Stimulated activated CD4-positive, alpha-beta T cell treated with anti-CD3 and anti-CD28 coated beads, TNF-alpha, amount 100 ng/mL, for 1 hour (primary cell): Measurements from ENCODE around the gene FAM110A.
"Not testable (repeated sequence)": the region's sequence is repeated elsewhere in the genome, so short reads cannot be mapped to it uniquely, and the experiment has no call there.

Experiments used
- DNase-seq, 3 donors: peaks; one replicate each; pipeline ENCODE4 v3.0.0-alpha.2; 2020; ENCODE audit warnings: low read depth in 3 of 3, low spot score in 1 of 3

Gene FAM110A

GRCh38 chr20:833450-834150 lies at the start of gene FAM110A:
FAM110A (plus strand) TSS chr20:833715; CDS start chr20:844805, 11,090 bp downstream.
- DNase-seq, result peak; percentile 89 to 91 (median 90)

DNA sequence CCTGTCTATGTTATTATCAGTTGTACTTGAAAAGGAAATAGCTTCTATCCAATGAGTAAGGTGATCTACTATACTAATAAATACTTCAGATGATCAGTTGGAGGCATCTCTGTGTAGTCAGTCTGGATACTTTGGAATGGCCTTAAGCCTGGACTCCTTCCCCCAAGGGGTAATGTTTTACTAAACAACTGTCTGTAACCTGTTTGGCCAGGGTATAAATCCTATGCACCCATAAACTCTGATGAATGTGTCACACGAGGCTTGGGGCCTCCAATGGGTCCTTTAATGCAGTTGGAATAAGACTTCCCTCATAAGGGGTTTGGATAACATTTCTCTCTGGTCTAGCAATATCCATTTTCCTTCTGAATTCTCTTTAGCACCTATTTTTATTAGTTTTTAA lies 45.7 kb upstream of the FAM110A start:
- no peak for DNase-seq

DNA sequence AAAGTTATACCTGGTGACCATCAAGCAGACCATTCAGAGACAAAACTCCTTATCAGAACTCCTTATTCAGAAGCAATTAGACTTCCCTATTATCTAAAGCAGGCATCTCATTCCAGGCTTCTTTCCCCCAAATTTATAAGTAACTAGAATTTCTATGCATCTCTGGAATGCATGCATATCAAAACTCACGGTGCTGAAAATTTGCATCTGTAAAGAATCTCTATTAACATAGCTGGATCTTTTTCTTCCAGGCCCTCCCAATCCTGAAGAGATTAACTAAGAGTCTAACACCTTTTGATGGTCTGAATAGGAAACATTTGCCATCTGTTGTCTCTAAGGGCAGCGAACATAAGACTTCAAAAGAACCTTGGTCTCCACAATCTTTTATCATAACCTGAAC lies 42.5 kb upstream of the FAM110A start:
- no peak for DNase-seq

- DNase-seq, result no peak
These were observed 41.3 kb upstream of the FAM110A start for GRCh38 chr20:792248-792647.

GRCh38 chr20:796921-797320 lies 36.6 kb upstream of the FAM110A start:
- no peak for DNase-seq

DNA sequence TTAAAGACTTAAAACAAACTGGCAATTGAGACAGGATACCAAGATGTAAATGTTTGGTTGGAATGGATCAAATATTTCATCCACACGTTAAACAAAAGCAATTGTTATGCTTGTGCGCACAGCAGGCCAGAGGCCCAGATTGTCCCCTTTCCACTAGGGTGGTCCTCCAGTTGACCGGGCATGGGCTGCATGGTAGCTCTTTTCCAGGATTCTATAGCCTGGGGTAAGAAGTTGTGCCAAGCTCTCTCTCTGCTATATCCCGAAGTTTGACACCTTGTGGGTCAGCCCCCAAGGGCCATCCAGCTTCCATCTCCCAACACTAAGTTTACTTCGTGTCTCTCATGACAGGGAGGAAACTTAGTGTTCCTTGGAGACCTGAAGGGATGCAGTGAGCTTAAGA lies 34.8 kb upstream of the FAM110A start:
- DNase-seq, result not testable (repeated sequence)

GRCh38 chr20:800026-800425 lies 33.5 kb upstream of the FAM110A start:
- DNase-seq, result not testable (repeated sequence)

GRCh38 chr20:801678-802077 lies 31.8 kb upstream of the FAM110A start:
- DNase-seq, result no peak

- no peak for DNase-seq
These were observed 27.8 kb upstream of the FAM110A start for GRCh38 chr20:805713-806112.

- DNase-seq, result not testable (repeated sequence)
These were observed 21.6 kb upstream of the FAM110A start for GRCh38 chr20:811776-812434.

DNA sequence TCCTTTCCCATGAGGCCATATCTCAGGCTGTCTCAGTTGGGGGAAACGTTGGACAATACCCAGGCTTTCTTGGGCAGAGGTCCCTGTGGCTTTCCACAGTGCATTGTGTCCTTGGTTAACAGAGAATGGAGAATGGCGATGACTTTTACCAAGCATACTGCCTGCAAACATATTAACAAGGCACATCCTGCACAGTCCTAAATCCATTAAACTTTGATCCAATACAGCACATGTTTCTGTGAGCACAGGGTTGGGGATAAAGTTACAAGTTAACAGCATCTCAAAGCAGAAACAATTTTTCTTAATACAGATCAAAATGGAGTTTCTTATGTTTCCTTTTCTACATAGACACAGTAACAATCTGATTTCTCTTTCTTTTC lies 21.1 kb upstream of the FAM110A start:
- not testable (repeated sequence) for DNase-seq

DNA sequence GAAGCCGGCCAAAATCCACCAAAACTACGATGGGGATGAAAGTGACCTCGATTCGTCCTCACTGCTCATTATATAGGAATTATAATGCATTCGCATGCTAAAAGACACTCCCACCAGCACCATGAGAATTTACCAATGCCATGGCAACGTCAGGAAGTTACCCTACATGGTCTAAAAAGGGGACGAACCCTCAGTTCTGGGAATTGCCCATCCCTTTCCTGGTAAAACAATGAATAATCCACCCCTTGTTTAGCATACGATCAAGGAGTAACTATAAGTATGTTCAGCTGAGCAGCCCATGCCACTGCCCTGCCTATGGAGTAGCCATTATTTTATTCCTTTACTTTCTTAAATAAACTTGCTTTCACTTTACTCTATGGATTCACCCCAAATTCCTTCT lies 20.1 kb upstream of the FAM110A start:
- DNase-seq, result no peak

DNA sequence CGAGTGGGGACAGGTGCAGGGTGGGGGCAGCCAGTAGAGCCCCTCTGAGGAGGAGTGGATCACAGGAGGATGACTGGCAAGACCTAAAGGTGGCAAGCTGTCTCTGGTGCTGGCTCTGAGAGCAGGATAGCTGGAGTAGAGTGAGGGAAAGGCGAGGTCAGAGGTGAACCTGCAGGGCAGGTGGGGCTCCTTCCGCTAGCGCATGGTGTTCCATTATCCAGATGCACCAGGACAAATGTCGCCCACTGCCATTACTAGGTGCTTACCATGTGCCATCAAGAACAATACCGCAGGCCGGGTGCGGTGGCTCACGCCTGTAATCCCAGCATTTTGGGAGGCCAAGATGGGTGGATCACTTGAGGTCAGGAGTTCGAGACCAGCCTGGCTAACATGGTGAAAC lies 18.3 kb upstream of the FAM110A start:
- DNase-seq, result no peak

DNA sequence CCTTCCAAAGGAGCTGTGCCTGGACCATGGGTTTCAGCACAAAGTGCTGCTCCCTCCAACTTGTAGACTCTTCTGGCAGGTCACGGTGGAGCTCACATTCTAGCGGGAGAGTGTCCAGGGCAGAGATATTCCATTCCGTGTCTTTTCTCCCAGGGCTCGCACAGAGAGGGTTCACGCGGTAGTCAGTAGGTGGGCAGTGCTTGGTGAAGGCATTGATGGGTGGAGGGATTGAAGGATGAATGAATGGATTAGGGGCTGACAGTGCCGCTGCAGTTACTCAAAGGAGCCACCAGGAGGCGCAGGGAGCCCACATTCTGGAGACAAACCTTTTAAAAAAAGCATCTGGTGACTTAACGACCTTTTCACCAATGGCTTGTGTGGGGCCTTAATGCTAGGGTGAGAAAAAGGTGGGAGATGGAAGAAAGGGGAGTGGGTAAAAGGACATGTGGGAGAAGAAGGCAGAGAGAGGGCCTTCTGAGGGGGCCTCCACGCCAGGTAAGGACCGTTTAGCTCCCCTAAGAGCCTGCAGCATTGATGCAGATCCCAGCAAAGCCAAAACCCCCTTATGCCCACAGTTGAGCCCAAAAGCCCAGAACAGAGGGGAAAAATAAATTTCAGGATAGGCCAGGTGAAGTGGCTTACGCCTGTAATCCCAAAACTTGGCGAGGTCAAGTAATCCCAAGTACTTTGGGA lies 17.5 kb upstream of the FAM110A start:
- DNase-seq, result peak; percentile 22 to 56 (median 35)

GRCh38 chr20:818001-818664 lies 15.4 kb upstream of the FAM110A start:
- no peak for DNase-seq

DNA sequence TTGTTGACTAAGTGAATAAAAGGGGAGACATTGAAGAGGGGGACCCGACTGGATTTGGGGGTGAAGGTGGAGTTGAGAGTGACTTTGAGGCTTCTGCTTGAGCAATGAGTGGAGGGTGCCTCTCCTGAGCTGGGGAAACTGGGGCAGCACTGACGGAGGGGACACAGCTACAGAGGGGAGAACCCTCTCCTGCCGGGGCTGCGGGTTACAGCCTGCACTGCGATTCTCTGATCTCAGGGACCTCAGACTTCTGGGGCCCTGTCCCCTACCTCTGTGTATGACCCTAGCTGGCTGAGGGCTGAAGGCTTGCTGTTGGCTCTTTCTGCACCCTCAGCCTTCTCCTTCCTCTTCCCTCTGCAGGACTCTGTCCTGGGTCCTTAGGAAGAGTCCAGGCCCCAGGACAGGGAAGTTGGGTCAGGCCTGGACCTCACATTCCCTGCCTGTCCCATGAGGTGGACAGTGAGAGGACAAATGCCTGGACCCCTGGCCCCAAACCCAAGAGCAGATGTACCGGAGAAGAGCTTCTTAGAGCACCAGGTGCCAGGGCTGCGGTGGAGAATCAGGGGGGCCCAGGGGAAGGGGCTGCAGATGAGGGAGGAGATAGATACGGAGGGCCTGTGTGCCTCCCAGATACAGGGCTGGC lies 13.7 kb upstream of the FAM110A start:
- no peak for DNase-seq

DNA sequence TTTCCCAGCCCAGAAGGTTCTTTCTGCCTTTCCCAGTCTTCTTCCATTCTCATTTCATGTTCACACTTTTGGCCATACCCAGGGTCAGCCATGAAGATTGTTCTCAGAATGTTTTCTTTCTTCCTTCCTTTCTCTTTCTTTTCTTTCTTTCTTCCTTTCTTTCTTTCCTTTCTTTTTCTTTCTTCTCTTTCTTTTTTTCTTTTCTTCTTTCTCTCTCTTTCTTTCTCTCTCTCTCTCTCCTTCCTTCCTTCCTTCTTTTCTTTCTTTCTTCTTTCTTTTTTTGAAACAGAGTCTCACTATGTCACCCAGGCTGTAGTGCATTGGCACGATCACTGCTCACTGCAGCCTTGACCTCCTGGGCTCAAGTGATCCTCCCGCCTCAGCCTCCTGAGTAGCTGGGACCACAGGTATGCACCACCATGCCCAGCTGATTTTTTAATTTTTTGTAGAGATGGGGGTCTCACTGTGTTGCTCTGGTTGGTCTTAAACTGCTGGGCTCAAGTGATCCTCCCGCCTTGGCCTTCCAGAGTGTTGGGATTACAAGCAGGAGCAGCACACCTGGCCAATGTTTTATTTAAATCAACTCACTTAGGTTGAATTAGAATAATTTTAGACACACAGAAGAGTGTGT lies 13.1 kb upstream of the FAM110A start:
- no peak for DNase-seq

- no peak for DNase-seq
These were observed 12.3 kb upstream of the FAM110A start for GRCh38 chr20:821046-821730.

DNA sequence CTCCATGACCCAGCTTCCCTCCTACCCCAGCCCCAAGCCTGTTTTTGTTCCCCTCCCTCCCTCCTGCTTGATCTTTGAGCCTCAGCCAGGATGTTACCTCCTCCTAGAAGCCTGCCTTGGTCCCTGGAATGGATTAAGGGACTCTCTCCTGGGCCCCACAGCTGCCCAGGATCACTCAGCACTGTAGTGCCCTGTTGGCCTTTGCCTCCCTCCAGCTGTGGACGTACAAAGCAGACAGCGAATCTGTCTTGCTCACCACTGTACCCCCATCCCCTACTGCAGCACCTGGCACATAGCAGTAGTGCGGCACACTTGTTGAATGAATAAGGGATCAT lies 11.8 kb upstream of the FAM110A start:
- no peak for DNase-seq
